Esophagus squamous epithelium (tissue), 4 donors: Measurements from ENCODE around the gene TMCO4.
"Not testable (repeated sequence)": the region's sequence is repeated elsewhere in the genome, so short reads cannot be mapped to it uniquely, and the experiment has no call there.

Source experiments
- CTCF ChIP-seq, 6 experiments: fragments of 450-650 bp in 4 of 6; fragments of 200-600 bp in 2 of 6; sonication (generic) in 2 of 6; IDR thresholded peaks; one replicate each; pipeline ENCODE4 v1.5.1; 2016 to 2019; ENCODE audit warnings: antibody characterized with exemption in 6 of 6, mild to moderate bottlenecking in 4 of 6, moderate library complexity in 4 of 6
- POLR2A ChIP-seq, 4 donors: fragments of 450-650 bp; IDR thresholded peaks; one replicate each; pipeline ENCODE4 v1.6.1; 2017; ENCODE audit warnings: antibody characterized with exemption in 4 of 4, mild to moderate bottlenecking in 4 of 4, moderate library complexity in 3 of 4

- not testable (repeated sequence) for TF ChIP-seq CTCF, POLR2A (IDR thresholded peaks at IDR 0.05)
Measured at GRCh38 chr1:19849307-19849706, 49.6 kb upstream of the TMCO4 start.
